ENCODE measurements around the gene KRT15.

Gene KRT15

DNA sequence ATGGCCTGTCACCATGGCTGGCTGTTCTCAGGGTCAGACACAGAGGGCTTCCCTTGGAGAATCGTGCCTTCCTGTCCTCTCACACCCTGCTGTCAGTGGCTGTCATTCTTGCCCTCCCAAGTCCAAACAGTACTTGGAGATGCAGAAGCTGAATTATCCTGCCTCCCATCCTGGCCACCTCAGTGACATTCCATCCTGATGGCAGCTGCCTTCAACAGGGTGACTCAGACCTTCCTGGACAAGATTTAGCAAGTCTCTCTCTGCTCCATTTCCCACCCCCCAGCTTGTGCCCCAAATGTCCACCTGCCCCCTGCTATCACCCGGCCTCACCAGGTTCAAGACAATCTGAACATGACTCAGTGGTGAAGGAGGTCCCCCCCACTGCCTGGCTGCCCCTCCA lies 24.2 kb downstream of the KRT15 start:
- TF ChIP-seq, protein P1, sequence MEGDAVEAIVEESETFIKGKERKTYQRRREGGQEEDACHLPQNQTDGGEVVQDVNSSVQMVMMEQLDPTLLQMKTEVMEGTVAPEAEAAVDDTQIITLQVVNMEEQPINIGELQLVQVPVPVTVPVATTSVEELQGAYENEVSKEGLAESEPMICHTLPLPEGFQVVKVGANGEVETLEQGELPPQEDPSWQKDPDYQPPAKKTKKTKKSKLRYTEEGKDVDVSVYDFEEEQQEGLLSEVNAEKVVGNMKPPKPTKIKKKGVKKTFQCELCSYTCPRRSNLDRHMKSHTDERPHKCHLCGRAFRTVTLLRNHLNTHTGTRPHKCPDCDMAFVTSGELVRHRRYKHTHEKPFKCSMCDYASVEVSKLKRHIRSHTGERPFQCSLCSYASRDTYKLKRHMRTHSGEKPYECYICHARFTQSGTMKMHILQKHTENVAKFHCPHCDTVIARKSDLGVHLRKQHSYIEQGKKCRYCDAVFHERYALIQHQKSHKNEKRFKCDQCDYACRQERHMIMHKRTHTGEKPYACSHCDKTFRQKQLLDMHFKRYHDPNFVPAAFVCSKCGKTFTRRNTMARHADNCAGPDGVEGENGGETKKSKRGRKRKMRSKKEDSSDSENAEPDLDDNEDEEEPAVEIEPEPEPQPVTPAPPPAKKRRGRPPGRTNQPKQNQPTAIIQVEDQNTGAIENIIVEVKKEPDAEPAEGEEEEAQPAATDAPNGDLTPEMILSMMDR (IDR thresholded peaks at IDR 0.05): no peak
- no peak overlapping the region for H3K4me3 ChIP-seq
- H3K27ac ChIP-seq: no peak overlapping the region
- no peak for DNase-seq (ENCODE audit: low spot score)

DNA sequence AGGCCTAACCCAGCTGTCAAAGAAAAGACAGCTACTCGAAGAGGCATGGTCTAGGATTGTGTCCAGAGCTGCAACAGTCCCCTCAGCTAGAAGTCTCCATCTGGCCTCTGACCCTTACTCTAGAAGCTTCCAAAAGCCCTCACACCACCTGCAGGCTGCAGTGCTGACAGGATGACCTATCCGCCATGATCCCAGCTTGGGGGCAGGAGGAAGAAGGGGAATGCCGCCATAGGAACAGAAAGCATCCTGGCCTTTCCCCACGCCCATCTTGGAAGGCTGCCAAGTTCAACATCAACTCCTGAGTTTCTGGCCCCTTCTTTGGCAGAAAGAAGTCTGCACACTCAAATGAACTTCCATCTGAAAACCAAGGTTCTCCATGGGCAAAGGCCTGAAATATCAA lies 25.9 kb downstream of the KRT15 start:
- DNase-seq (ENCODE audit: low spot score): no peak
- no peak overlapping the region for H3K27ac ChIP-seq

DNA sequence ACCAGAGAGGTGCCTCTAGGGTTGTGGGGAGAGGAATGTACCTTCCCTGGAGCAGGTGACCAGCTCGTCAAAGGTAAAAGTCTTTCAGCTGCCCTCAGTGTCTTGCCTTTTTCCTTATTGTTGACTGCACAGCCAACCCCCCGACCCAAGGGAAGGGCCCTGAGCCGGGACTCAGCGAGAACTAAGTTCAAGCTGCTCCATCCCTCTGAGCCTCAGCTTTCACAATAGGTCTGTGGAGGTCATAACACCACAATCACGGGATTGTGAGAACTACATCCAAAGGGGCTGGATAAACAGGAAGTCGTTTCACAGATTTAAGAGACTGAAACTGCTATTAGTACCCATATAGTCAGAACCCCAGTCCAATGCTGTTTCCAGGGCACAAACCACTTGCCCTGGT lies 26.3 kb downstream of the KRT15 start:
- H3K27ac ChIP-seq: no peak overlapping the region
- TF ChIP-seq, protein P1 (IDR thresholded peaks at IDR 0.05): no peak
- DNase-seq (ENCODE audit: low spot score): no peak
- no peak overlapping the region for H3K4me3 ChIP-seq

More for the DNA sequence above, 25.9 kb downstream of the KRT15 start:
- TF ChIP-seq, protein P1 (IDR thresholded peaks at IDR 0.05): no peak
- no peak overlapping the region for H3K4me3 ChIP-seq

DNA sequence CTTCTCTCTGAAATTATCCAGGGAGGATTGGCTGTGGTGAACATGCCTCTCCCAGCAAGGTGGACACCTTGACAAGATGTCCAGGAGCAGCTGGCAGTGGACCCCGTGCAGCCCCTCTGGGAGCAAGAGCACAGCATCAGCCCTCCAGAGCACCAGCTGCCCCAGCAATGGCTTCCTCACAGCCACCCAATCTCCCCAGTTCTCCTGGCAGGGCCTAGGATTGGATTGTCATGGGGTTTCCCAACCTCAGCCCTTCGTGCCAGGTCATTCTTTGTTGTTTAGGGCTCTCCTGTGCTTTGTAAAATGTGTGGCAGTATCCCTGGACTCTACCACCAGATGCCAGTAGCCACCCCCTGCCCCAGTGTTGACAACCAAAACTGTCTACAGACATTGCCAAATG lies 27.2 kb downstream of the KRT15 start:
- Histone ChIP-seq H3K27ac (no peak overlapping the region), H3K4me3 (no peak overlapping the region)
- TF ChIP-seq, protein P1 (IDR thresholded peaks at IDR 0.05): no peak
- no peak for DNase-seq (ENCODE audit: low spot score)

DNA sequence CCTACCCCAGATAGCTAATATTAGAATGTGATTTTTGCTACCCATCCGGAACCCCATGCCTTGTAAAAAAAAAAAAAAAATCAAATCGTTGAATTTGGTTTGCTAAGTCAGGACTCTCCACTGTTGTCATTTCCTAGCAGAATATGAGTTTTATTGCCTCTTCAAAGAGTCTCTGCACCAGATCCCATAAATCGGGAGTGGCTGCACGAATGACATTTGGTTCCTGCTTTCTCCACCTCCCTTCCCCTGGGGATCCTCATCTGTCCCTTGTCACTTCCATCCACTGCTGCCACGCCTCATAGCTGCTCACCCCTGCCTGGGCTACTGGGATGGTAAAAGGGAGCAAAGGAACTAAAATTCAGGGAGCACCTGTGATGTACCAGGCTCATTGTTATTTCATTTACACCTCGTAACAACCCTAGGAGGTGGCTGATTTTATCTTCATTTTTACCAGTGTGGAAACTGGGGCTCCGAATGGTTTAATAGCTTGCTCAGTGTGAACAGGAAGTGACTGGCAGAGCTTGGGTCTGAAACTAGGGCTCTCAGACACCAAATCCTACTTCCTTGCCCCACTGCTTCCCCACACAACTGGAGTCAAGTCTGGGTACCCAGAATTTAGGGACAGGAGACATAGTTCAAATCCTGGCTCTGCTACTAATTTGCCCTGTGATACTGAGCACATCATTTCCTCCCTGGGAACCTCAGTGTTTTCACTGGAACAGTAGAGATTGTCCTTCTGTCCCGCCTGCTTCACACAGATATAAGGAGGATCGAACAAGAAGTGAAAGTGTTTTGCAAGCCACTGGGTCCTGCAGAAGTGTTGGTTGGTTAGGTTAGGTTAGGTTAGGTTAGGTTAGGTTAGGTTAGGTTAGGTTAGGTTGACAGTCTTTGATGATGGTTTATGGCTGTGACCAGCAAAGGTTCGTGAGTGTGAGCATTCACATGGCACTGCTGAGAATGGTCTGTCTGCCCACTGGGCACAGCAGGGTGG lies 28.4 kb downstream of the KRT15 start:
- H3K27ac ChIP-seq: no peak overlapping the region
- TF ChIP-seq, protein P1 (IDR thresholded peaks at IDR 0.05): no peak
- DNase-seq (ENCODE audit: low spot score): no peak
- H3K4me3 ChIP-seq: no peak overlapping the region

DNA sequence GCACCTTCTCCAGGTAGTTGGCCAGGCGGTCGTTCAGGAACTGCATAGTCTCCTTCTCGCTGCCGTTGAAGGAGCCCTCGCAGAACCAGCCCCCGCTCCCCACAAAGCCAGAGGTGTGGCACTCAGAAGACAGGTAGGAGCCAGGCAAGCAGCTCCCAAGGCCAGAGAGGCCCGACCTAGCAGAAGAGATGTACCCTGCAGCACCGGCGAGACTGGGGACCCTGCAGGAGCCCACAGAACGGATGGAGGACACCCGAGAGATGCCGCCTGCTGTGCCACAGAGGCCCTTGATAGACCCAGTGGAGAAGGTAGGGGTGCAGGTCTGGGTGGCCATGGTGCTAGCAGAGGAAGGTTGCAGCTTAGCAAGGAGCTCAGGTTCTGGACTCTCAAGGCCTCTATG lies 29.2 kb downstream of the KRT15 start, which contains the start of gene KRT36:
KRT36 (minus strand) TSS at position 380 of the 400 bp plus-strand sequence; CDS start at position 334, 46 bp downstream.
- no peak for DNase-seq (ENCODE audit: low spot score)
- H3K27ac ChIP-seq: no peak within 1 kb of the TSS
- H3K4me3 ChIP-seq: no peak within 1 kb of the TSS
- TF ChIP-seq, protein P1 (IDR thresholded peaks at IDR 0.05): no peak

Data from coronary artery (tissue), 2 donors.